ENCODE data around the gene SCUBE2.

DNA sequence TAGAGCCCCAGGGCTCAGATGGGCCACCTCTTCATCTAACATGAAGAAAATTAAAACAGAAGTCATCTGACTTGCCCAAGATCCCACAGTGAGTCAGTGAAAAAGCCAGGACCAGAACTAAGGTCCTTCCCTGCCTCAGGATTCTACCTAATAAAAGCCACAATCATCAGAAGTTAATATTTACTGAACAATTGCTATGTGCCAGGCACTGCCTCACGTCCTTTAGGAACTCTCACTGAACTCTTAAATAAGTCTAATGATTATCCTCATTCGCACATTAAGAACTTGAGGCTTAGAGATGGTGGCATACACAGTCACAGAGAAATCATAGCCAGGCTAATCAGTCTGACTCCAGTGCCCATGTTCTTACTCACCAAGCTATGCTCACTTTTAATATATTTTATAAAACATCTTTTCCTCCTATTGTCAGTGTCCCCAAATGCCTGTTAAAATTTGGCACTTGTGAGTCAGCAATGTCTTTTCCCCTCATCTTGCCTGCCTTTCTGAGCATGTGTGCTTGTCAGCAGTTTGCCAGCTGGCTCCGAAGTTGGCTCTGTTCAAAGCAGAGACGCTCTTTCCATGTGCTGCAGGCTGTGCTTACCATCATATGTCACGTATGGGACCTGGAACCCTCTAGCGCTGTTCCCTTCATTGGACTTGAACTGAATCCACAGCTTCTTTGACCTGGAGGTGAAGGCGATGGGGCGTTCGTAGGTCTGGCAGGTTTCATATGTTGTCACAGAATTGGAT, 66.1 kb downstream of the SCUBE2 start:
- TF ChIP-seq FOXP2 (optimal IDR thresholded peaks at IDR 0.05; ENCODE audit: control extremely low read depth, extremely low read length, insufficient read depth): no peak
- TF ChIP-seq POLR2AphosphoS5 (IDR thresholded peaks at IDR 0.05; ENCODE audit: borderline replicate concordance, low read depth, low read length): no peak
- no peak for TF ChIP-seq EZH2 (IDR thresholded peaks at IDR 0.05)

Measured in SK-N-MC (cell line).